PC-3 (cell line): ENCODE results near the gene PGAP2. TPM values are rescaled to one million over a fixed set of nuclear protein-coding genes. Genes with fewer than 3 reads are reported as not detected.
A peak's percentile ranks its signal among the peaks of the same experiment; 100 is the strongest.

Source experiments
- ATAC-seq: fragments of 200-7000 bp; cut with Tn5 transposase; 2 replicates; pipeline ENCODE4 v1.9.1; 2020; ENCODE audit warnings: mild to moderate bottlenecking, moderate library complexity
- BruUV-seq: library from RNA; stranded (reverse); fragments of 400-500 nt; replicated peaks from 2 replicates; lab custom pipeline; 2021; lab: Mats Ljungman, UMichigan
- CTCF ChIA-PET: fragments of 300-600 bp; sonication (Branson Sonifier 250); formaldehyde crosslinking; loops from one replicate; lab custom pipeline; 2022; ENCODE audit warnings: antibody characterized with exemption; lab: Charles Lee
- POLR2A ChIA-PET: fragments of 300-600 bp; sonication (Branson Sonifier 250); formaldehyde crosslinking; loops from one replicate; lab custom pipeline; 2022; ENCODE audit warnings: antibody characterized with exemption; ENCODE audit not compliant: unreplicated experiment; lab: Charles Lee
- DNase-seq: peaks from one replicate; pipeline ENCODE4 v3.0.0-alpha.2; 2015
- H2AFZ ChIP-seq: fragments of 300-600 bp; sonication (generic); 2 replicates; pipeline ENCODE4 v1.6.0; 2016; ENCODE audit warnings: antibody characterized with exemption, low read length
- H3F3A ChIP-seq: fragments of 300-600 bp; sonication (generic); one replicate; pipeline ENCODE4 v1.6.0; 2017; ENCODE audit warnings: antibody characterized with exemption, low read length, control low read depth, mild to moderate bottlenecking; ENCODE audit not compliant: unreplicated experiment
- H3K27ac ChIP-seq: fragments of 300-600 bp; sonication (generic); 2 replicates; pipeline ENCODE4 v1.5.1; 2016; ENCODE audit warnings: mild to moderate bottlenecking, low read length
- H3K27me3 ChIP-seq: fragments of 300-600 bp; sonication (generic); 2 replicates; pipeline ENCODE4 v1.6.1; 2016; ENCODE audit warnings: low read length, mixed read lengths
- H3K36me3 ChIP-seq: fragments of 300-600 bp; sonication (generic); 2 replicates; pipeline ENCODE4 v1.6.1; 2016; ENCODE audit warnings: low read depth, mixed run types, low read length, mixed read lengths
- H3K4me1 ChIP-seq: fragments of 300-600 bp; sonication (generic); 2 replicates; pipeline ENCODE4 v1.5.1; 2016; ENCODE audit warnings: low read length; ENCODE audit not compliant: insufficient read depth
- H3K4me2 ChIP-seq: fragments of 300-600 bp; sonication (generic); 2 replicates; pipeline ENCODE4 v1.6.0; 2016; ENCODE audit warnings: low read length
- H3K4me3 ChIP-seq: fragments of 300-600 bp; sonication (generic); 2 replicates; pipeline ENCODE4 v1.5.1; 2016; ENCODE audit warnings: mild to moderate bottlenecking, low read length, mixed read lengths
- H3K79me2 ChIP-seq: fragments of 300-600 bp; sonication (generic); 2 replicates; pipeline ENCODE4 v1.6.1; 2017; ENCODE audit warnings: low read length, mixed read lengths
- H3K9ac ChIP-seq: fragments of 300-600 bp; sonication (generic); 2 replicates; pipeline ENCODE4 v1.6.0; 2016; ENCODE audit warnings: mild to moderate bottlenecking, low read length
- H3K9me2 ChIP-seq: fragments of 300-600 bp; sonication (generic); replicated peaks from 2 replicates; pipeline ENCODE4 v1.6.1; 2016; ENCODE audit warnings: mixed run types, low read length, mixed read lengths
- H3K9me3 ChIP-seq: fragments of 300-600 bp; sonication (generic); 2 replicates; pipeline ENCODE4 v1.6.1; 2016; ENCODE audit warnings: low read length, mixed read lengths
- H4K20me1 ChIP-seq: fragments of 300-600 bp; sonication (generic); 2 replicates; pipeline ENCODE4 v1.6.1; 2016; ENCODE audit warnings: low read length, mixed read lengths
- EZH2 ChIP-seq: fragments of 300-600 bp; sonication (generic); IDR thresholded peaks from one replicate; pipeline ENCODE4 v1.6.1; 2017; ENCODE audit warnings: antibody characterized with exemption, mild to moderate bottlenecking, low read length; ENCODE audit not compliant: unreplicated experiment
- EZH2phosphoT487 ChIP-seq: fragments of 300-600 bp; sonication (generic); IDR thresholded peaks from 2 replicates; pipeline ENCODE4 v1.6.1; 2018; ENCODE audit warnings: mild to moderate bottlenecking, antibody characterized with exemption, low read length, borderline replicate concordance
- intact Hi-C: fragments of 100-400 bp; cut with micrococcal nuclease; formaldehyde crosslinking; loops from 2 replicates; pipeline ENCODE4 v1.9.0; 2023
- total RNA-seq: library from RNA; depleted of rRNA; stranded (reverse); fragments of >200 nt; gene quantifications from 2 replicates; pipeline ENCODE4 v1.2.3, GENCODE V29; 2014
- TF ChIP-seq, protein P1 (sequence below): fragments of 300-600 bp; sonication (generic); conservative IDR thresholded peaks from 2 replicates; pipeline ENCODE4 v1.5.1; 2017; ENCODE audit warnings: antibody characterized with exemption, low read depth, mild to moderate bottlenecking, low read length

PGAP2 gene
- total RNA-seq, 1 experiment from 2014 or later, result 25.9 TPM

- Histone ChIP-seq H3F3A (no peaks in the 10 kb centered on the region), H3K27ac (no peak overlapping the region), H3K9me3 (no peaks in the 10 kb centered on the region), H3K4me1 (peaks cover 6% of the 10 kb centered on the region; the same call in 1 of the 2 replicates), H2AFZ (no peak overlapping the region), H3K9me2 (no peaks in the 10 kb centered on the region), H3K4me2 (no peak overlapping the region), H3K36me3 (no peaks in the 10 kb centered on the region), H3K4me3 (no peak overlapping the region), H3K9ac (no peak overlapping the region), H4K20me1 (no peaks in the 10 kb centered on the region), H3K79me2 (peaks cover 5% of the 10 kb centered on the region), H3K27me3 (no peaks in the 10 kb centered on the region)
- no peak for ATAC-seq
- TF ChIP-seq EZH2phosphoT487 (no peak), EZH2 (no peak)
- TF ChIP-seq, protein P1, sequence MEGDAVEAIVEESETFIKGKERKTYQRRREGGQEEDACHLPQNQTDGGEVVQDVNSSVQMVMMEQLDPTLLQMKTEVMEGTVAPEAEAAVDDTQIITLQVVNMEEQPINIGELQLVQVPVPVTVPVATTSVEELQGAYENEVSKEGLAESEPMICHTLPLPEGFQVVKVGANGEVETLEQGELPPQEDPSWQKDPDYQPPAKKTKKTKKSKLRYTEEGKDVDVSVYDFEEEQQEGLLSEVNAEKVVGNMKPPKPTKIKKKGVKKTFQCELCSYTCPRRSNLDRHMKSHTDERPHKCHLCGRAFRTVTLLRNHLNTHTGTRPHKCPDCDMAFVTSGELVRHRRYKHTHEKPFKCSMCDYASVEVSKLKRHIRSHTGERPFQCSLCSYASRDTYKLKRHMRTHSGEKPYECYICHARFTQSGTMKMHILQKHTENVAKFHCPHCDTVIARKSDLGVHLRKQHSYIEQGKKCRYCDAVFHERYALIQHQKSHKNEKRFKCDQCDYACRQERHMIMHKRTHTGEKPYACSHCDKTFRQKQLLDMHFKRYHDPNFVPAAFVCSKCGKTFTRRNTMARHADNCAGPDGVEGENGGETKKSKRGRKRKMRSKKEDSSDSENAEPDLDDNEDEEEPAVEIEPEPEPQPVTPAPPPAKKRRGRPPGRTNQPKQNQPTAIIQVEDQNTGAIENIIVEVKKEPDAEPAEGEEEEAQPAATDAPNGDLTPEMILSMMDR, result no peak
- POLR2A ChIA-PET, result no interaction called here
- no TSS peak for BruUV-seq
- CTCF ChIA-PET, result no interaction called here
- intact Hi-C loops, result no loop called here
- DNase-seq, result no peak
These were observed 36.9 kb downstream of the PGAP2 start for GRCh38 chr11:3845246-3845645.

GRCh38 chr11:3845670-3846069 lies 37.3 kb downstream of the PGAP2 start:
- BruUV-seq, result no TSS peak
- no peaks in the 10 kb centered on the region for H3F3A ChIP-seq
- ChIA-PET POLR2A (no interaction called here), CTCF (no interaction called here)
- no peak overlapping the region for H3K4me2 ChIP-seq
- H3K9me3 ChIP-seq, result no peaks in the 10 kb centered on the region
- DNase-seq (no peak), ATAC-seq (no peak)
- H3K9ac ChIP-seq, result no peak overlapping the region
- H3K9me2 ChIP-seq, result no peaks in the 10 kb centered on the region
- H4K20me1 ChIP-seq, result no peaks in the 10 kb centered on the region
- intact Hi-C loops, result no loop called here
- no peak overlapping the region for H2AFZ ChIP-seq
- H3K27ac ChIP-seq, result no peak overlapping the region
- no peaks in the 10 kb centered on the region for H3K36me3 ChIP-seq
- H3K4me1 ChIP-seq, result peaks cover 6% of the 10 kb centered on the region; the same call in 1 of the 2 replicates
- peaks cover 1% of the 10 kb centered on the region; the same call in 1 of the 2 replicates for H3K79me2 ChIP-seq
- no peak overlapping the region for H3K4me3 ChIP-seq
- H3K27me3 ChIP-seq, result no peaks in the 10 kb centered on the region
- TF ChIP-seq, protein P1, result no peak
- no peak for TF ChIP-seq EZH2
- no peak for TF ChIP-seq EZH2phosphoT487

GRCh38 chr11:3849297-3849874 lies 41.0 kb downstream of the PGAP2 start:
- POLR2A ChIA-PET, result interaction anchor here (0.5 kb wide), 1 partner anchor 10 kb away, joined by 11 read pairs; no protein-coding TSS in a partner anchor
- H3K9me3 ChIP-seq, result no peaks in the 10 kb centered on the region
- BruUV-seq, result no TSS peak
- no peak overlapping the region for H3K27ac ChIP-seq
- CTCF ChIA-PET, result interaction anchor here (0.8 to 3.2 kb wide), 7 partner anchors 40 to 223 kb away, joined by 3 to 28 read pairs (median 4); no protein-coding TSS in a partner anchor
- intact Hi-C loops, result loop anchor here (1.0 kb wide), 1 partner anchor 223 kb away; no protein-coding TSS in a partner anchor
- TF ChIP-seq EZH2, result no peak
- TF ChIP-seq, protein P1, result peak; percentile 83
- TF ChIP-seq EZH2phosphoT487, result no peak
- H3K9ac ChIP-seq, result no peak overlapping the region
- no peaks in the 10 kb centered on the region for H3K27me3 ChIP-seq
- ATAC-seq (peak; percentile 87), DNase-seq (peak; percentile 74)
- no peaks in the 10 kb centered on the region for H3K9me2 ChIP-seq
- no peaks in the 10 kb centered on the region for H3K36me3 ChIP-seq
- H4K20me1 ChIP-seq, result no peaks in the 10 kb centered on the region
- no peaks in the 10 kb centered on the region for H3F3A ChIP-seq
- no peak overlapping the region for H3K4me3 ChIP-seq
- no peaks in the 10 kb centered on the region for H3K79me2 ChIP-seq
- H2AFZ ChIP-seq, result no peak overlapping the region
- H3K4me2 ChIP-seq, result no peak overlapping the region
- peaks cover 5% of the 10 kb centered on the region for H3K4me1 ChIP-seq
